Esophagus muscularis mucosa (tissue), 4 donors: ENCODE data around the gene EIF4E. TPM values are rescaled to one million over a fixed set of nuclear protein-coding genes. Genes with fewer than 3 reads are reported as not detected.
"Not testable (repeated sequence)": the region's sequence is repeated elsewhere in the genome, so short reads cannot be mapped to it uniquely, and the experiment has no call there.

Experiments used
- DNase-seq: peaks from one replicate; pipeline ENCODE4 v3.0.0-alpha.2; 2017; ENCODE audit errors: extremely low spot score
- H3K27ac ChIP-seq, 4 donors: fragments of 200-600 bp; sonication (generic); replicated peaks in 1 of 4; 1 replicate in 3 of 4; 2 replicates in 1 of 4; pipeline ENCODE4 v1.5.1; 2016 to 2019; ENCODE audit warnings: mild to moderate bottlenecking in 1 of 4
- H3K27me3 ChIP-seq, 4 donors: fragments of 200-600 bp; sonication (generic); one replicate each; pipeline versions ENCODE4 v1.5.1 to v1.6.0; 2016 to 2019
- H3K36me3 ChIP-seq, 4 donors: fragments of 200-600 bp; sonication (generic); one replicate each; pipeline ENCODE4 v1.5.1; 2016 to 2019
- H3K4me1 ChIP-seq, 4 donors: fragments of 200-600 bp; sonication (generic); one replicate each; pipeline ENCODE4 v1.5.1; 2016 to 2019
- H3K4me3 ChIP-seq, 4 donors: fragments of 200-600 bp; sonication (generic); 1 replicate in 2 of 4; 2 replicates in 2 of 4; pipeline ENCODE4 v1.5.1; 2016 to 2019; ENCODE audit warnings: mild to moderate bottlenecking in 4 of 4, moderate library complexity in 1 of 4
- H3K9me3 ChIP-seq, 4 donors: fragments of 200-600 bp; sonication (generic); 1 replicate in 3 of 4; 2 replicates in 1 of 4; pipeline ENCODE4 v1.5.1; 2016 to 2019
- CTCF ChIP-seq, 3 experiments: fragments of 200-600 bp in 2 of 3; fragments of 450-650 bp in 1 of 3; sonication (generic) in 2 of 3; IDR thresholded peaks; one replicate each; pipeline ENCODE4 v1.5.1; 2017 to 2019; ENCODE audit warnings: antibody characterized with exemption in 3 of 3, mild to moderate bottlenecking in 2 of 3, moderate library complexity in 1 of 3
- EP300 ChIP-seq: sonication (generic); formaldehyde crosslinking; IDR thresholded peaks from one replicate; pipeline ENCODE4 v1.6.1; 2017; ENCODE audit warnings: antibody characterized with exemption
- POLR2A ChIP-seq: fragments of 450-650 bp; IDR thresholded peaks from one replicate; pipeline ENCODE4 v1.6.1; 2017; ENCODE audit warnings: antibody characterized with exemption, moderate library complexity, mild to moderate bottlenecking, low read depth
- POLR2AphosphoS5 ChIP-seq, 2 donors: sonication (generic); formaldehyde crosslinking; IDR thresholded peaks; one replicate each; pipeline ENCODE4 v1.6.1; 2017; ENCODE audit warnings: antibody characterized with exemption in 2 of 2
- WGBS: methylation state at CpG from one replicate; pipeline ENCODE4 v1.1.5; 2018; 5-methylcytosine and 5-hydroxymethylcytosine counted together
- intact Hi-C: fragments of 100-400 bp; cut with DNase I; formaldehyde crosslinking; loops from one replicate; pipeline ENCODE4 v1.15.1; 2023
- small RNA-seq, 3 donors: library from RNA; depleted of rRNA; stranded (forward); fragments of <200 nt; gene quantifications; one replicate each; pipeline ENCODE3, GENCODE V24; 2016
- total RNA-seq, 4 donors: library from RNA; depleted of rRNA; stranded (reverse); fragments of >200 nt; gene quantifications; one replicate each; pipeline versions ENCODE4 v1.1.0 to v1.2.1, GENCODE V29; 2016

The EIF4E gene
- total RNA-seq, 4 donors from 2014 or later: 67.7 to 84.3 (median 76.5) TPM

GRCh38 chr4:98838977-98839618 is 89.8 kb downstream of the EIF4E start:
- intact Hi-C loops: no loop called here
- no peaks in the 10 kb centered on the region for H3K36me3 ChIP-seq
- TF ChIP-seq POLR2A (no peak), CTCF (IDR thresholded peaks at IDR 0.05) (no peak), EP300 (no peak), POLR2AphosphoS5 (IDR thresholded peaks at IDR 0.05) (no peak)
- H3K9me3 ChIP-seq: no peaks in the 10 kb centered on the region
- no peaks in the 10 kb centered on the region for H3K4me1 ChIP-seq
- 47% methylated on average over 5 of the region's 5 CpGs for WGBS
- H3K4me3 ChIP-seq: no peak overlapping the region
- H3K27me3 ChIP-seq: no peaks in the 10 kb centered on the region
- H3K27ac ChIP-seq: no peak overlapping the region
- DNase-seq: peak; percentile 29

- WGBS: 83% methylated on average over 4 of the region's 4 CpGs
- H3K4me1 ChIP-seq: no peaks in the 10 kb centered on the region
- intact Hi-C loops: no loop called here
Observed at GRCh38 chr4:98838531-98838930, 90.4 kb downstream of the EIF4E start.

GRCh38 chr4:98833384-98833783 is 95.5 kb downstream of the EIF4E start:
- Histone ChIP-seq H3K27ac (no peak overlapping the region), H3K36me3 (no peaks in the 10 kb centered on the region), H3K4me1 (no peaks in the 10 kb centered on the region), H3K9me3 (no peaks in the 10 kb centered on the region), H3K4me3 (no peak overlapping the region), H3K27me3 (no peaks in the 10 kb centered on the region)
- intact Hi-C loops: no loop called here
- no peak for DNase-seq
- 39% methylated on average over 1 of the region's 1 CpG for WGBS
- TF ChIP-seq CTCF (IDR thresholded peaks at IDR 0.05): no peak
- TF ChIP-seq EP300: no peak
- TF ChIP-seq POLR2AphosphoS5 (IDR thresholded peaks at IDR 0.05): no peak
- TF ChIP-seq POLR2A: no peak

More at GRCh38 chr4:98838531-98838930, 90.4 kb downstream of the EIF4E start:
- no peaks in the 10 kb centered on the region for H3K27me3 ChIP-seq
- H3K36me3 ChIP-seq: no peaks in the 10 kb centered on the region
- no peak overlapping the region for H3K27ac ChIP-seq
- no peak for TF ChIP-seq EP300
- TF ChIP-seq POLR2AphosphoS5 (IDR thresholded peaks at IDR 0.05): no peak
- TF ChIP-seq POLR2A: no peak
- TF ChIP-seq CTCF (IDR thresholded peaks at IDR 0.05): no peak
- H3K4me3 ChIP-seq: no peak overlapping the region
- no peaks in the 10 kb centered on the region for H3K9me3 ChIP-seq
- DNase-seq: peak; percentile 62

- 83% methylated on average over 1 of the region's 1 CpG for WGBS
- intact Hi-C loops: not testable (repeated sequence)
Observed at GRCh38 chr4:98831036-98831435, 97.9 kb downstream of the EIF4E start.

More at GRCh38 chr4:98831036-98831435, 97.9 kb downstream of the EIF4E start:
- H3K27me3 ChIP-seq, H3K4me1 ChIP-seq, H3K27ac ChIP-seq, H3K9me3 ChIP-seq, H3K36me3 ChIP-seq, H3K4me3 ChIP-seq, DNase-seq: not testable (repeated sequence)

Small RNA genes lying within 50 kb of the gene (small RNA-seq; reads per million reads assigned to genes)
- gene RNU7-149P (0 reads per million in 3 donors), gene TBCAP3 (0 reads per million in 3 donors)

Other genes starting within 250 kb of the EIF4E start
- gene METAP1, start 66.6 kb upstream of the EIF4E start, total RNA-seq: 10 to 100 TPM; 38.4 to 58.1 (median 50.7) TPM
- gene ADH5, start 159.7 kb upstream of the EIF4E start, total RNA-seq: 100 to 1,000 TPM; 254 to 466 (median 421) TPM
- 1 to 10 TPM in 1 of 4 donors, under 1 TPM in 3; 0.57 to 8.0 (median 0.75) TPM for gene ADH4, start 215.2 kb upstream of the EIF4E start, total RNA-seq